CD1c-positive myeloid dendritic cell (primary cell): Measurements from ENCODE around the gene TECPR2.

Experiments
- DNase-seq: peaks from one replicate; pipeline ENCODE4 v3.0.0-alpha.2; 2016; ENCODE audit errors: extremely low spot score

Gene TECPR2

DNA sequence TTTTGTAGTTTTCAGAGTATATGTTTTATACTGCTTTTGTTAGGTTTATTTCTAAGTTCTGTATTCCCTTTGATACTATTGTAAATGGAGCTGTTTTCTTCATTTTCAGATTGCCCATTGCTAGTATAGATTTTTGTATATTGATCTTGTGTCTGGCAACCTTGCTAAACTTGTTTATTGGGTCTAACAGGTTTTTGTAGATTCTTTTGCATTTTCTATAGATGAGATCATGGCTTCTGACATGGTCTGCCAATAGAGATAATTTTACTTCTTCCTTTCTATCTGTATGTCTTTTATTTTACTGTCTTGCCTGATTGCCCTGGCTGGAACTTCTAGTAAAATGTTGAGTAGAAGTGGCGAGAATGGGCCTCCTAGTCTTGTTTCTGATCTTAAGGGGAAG is 106.5 kb downstream of the TECPR2 start:
- DNase-seq, result no peak

DNA sequence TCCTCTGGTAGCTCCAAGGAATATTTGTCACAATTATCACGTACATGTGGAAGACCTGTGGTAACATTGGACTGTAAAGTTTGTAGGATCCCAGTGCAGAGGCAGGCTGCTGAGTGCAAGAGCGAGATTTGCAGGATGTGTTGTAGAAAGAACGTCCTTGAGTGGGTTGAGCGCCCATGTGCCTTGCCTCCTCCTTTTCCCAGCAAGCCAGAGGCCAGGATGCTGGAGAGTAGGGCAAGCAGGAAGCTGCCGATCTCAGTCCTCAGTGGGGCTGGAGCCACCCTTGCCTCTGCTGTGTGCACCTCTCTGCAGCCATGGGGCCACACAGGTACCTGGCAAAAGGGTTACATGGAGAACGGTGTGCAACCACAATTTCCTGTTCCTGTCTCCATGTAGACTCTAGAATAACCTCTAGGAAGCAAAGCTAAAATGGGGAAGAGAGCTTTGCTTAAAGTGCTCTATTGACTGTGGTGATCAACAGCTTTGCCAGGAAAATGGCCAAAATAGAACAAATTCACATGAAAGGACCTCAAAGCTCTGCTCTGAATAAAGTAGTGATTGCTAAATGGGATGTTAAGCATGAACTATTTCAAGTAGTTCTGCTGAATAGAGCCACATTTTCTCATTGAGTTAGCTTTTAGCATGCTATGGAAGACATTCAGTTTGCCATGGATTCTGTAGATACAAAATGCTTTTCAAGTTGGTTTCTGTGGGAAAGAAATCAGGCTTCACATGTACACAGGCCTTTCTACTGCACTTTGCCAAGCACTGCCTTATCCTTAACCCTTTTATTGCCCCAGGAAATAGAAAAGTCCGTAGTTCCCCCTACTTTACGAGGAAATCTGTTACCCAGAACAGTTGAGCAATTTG is 109.4 kb downstream of the TECPR2 start:
- no peak for DNase-seq

DNA sequence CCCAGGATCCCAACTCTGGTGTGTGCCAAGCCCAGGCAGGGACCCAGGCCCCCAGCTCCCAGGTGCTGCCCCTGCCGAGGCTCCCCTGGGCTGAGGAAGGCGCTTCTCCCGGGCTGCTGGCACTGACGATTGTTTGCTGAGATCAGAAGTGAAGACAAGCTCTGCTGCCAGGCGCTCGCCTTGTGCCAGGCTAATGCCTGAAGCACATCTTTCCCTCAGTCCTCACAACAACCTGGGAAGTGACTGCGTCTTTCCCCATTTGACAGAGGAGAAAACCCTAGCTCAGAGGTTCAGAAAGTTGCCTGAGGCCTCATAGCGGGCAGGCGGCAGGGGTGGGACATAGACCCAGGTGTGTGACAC is 110.0 kb downstream of the TECPR2 start:
- DNase-seq, result no peak

DNA sequence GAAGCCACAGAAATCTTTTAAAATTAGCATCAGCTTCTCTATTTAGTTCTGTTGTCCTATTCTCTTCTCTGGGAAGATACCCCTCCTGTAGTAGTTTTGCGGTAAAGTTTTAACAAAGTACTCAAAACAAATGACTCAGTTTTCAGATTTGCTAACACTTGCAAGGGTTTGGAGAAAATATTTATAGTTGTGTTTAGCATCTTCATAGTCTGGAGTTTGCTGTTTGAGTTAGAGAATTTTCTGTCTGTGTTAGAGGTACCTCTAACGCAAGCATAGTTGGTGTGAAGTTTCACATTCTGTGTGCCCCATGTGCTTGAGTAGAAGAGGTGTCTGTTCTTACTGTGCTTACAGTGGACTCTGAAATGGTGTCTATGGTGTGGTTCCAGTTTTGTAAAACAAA is 110.8 kb downstream of the TECPR2 start:
- no peak for DNase-seq

DNA sequence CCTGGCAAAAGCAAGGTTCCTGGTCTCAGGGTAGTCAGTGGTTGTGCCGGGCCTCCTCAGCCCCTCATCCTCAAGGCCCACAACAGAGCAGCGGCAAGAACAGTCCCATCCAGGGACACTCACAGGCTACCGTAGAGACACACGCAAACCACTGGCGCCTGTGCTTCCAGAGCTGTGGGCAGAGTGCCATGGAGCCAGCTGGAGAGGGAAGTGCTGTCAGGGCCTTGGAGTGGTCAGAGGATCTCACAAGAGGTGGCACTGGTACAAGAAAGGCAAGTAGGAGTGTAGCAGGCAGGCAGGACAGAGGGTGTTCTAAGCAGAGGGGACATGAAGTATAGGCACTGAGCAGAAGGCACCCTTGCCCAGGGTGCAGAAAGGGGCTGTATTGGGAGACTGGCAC is 112.2 kb downstream of the TECPR2 start:
- no peak for DNase-seq

DNA sequence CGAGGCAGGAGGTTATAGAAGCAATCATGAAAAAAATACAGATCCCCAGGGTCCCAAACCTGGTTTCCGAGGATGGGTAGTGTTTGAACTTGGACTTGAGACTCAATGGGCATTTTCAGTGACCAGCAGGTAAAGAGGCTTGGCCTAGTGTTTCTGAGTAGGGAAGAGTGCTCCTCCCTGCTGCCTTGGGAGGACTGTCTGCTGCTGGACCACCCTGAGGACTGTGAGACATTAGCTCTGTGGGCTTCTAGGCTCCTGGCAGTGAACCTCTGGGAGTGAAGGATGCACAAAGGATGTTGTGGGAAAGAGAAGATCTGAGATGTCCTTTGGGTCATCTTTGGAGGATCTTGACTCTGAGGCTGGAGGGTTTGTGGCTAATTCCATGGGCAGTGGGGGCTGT is 116.4 kb downstream of the TECPR2 start:
- no peak for DNase-seq

DNA sequence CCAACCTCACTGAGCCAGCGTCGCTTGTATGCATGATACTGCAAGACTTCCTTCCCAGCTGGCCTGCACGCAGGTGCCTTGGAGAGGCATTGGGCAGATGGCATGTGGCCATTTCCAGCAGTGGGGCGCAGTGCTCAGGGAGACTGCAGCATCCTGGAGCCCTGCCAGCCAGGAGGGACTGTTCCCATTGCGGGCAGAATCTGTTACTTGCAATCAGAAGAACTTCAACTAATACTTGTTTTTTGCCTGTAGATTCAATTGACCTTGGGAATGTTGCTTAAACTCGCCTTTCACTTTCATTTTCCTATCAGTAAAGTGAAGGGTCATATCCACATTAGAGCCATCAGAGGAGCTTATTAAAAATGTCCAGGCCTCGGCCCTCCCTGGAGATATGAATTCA is 117.0 kb downstream of the TECPR2 start:
- no peak for DNase-seq

DNA sequence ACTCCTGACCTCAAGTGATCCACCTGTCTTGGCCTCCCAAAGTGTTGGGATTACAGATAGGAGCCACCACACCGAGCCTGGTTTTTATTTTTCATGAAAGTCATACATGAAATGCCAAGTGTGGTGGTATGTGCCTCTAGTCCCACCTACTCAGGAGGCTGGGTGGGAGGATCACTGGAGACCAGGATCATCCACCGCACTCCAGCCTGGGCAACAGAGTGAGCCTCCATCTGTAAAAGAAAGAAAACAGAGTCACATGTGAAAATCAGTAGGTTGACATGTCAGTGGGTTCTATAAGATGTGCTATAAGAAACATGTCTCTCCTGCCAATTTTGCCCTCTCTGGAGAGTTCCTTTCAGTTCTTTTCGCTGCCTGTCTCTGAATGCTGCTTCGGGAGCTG is 118.6 kb downstream of the TECPR2 start:
- DNase-seq, result no peak

DNA sequence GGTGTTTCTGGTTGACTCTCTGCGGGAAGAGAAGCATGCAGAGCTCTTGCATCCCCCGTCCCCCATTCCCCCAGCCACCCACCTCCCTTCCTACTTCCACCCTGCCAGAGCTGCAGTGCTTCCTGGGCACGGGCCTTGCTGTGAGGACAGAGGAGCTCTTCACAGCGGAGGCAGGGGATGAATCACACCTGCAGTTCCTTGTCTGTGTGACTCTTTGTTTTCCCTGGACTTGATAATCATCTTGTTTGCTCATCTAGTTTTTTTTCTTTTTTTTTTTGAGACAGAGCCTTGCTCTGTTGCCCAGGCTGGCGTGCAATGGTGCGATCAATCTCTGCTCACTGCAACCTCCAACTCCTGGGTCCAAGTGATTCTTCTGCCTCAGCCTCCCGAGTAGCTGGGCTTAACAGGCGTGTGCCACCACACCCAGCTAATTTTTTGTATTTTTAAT is 119.1 kb downstream of the TECPR2 start:
- no peak for DNase-seq

DNA sequence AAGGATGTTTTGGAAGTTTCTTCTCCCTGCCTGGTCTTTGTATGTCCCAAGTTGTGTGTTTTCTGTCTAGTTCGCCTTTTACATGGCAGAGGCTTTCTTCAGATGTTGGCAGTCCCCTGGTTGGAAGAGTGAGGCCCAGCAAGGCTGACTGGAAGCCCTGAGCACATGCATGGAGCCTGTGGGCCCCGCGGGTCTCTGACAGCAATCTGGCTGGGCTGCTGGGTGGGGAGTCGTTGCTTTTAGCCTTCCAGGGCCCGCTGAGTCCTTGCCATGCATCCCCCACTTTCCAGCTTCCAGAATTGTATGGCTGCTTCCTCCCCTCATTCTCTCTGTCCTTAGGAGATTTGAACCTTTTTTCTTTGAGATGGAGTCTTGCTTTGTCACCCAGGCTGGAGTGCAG is 121.6 kb downstream of the TECPR2 start:
- no peak for DNase-seq

DNA sequence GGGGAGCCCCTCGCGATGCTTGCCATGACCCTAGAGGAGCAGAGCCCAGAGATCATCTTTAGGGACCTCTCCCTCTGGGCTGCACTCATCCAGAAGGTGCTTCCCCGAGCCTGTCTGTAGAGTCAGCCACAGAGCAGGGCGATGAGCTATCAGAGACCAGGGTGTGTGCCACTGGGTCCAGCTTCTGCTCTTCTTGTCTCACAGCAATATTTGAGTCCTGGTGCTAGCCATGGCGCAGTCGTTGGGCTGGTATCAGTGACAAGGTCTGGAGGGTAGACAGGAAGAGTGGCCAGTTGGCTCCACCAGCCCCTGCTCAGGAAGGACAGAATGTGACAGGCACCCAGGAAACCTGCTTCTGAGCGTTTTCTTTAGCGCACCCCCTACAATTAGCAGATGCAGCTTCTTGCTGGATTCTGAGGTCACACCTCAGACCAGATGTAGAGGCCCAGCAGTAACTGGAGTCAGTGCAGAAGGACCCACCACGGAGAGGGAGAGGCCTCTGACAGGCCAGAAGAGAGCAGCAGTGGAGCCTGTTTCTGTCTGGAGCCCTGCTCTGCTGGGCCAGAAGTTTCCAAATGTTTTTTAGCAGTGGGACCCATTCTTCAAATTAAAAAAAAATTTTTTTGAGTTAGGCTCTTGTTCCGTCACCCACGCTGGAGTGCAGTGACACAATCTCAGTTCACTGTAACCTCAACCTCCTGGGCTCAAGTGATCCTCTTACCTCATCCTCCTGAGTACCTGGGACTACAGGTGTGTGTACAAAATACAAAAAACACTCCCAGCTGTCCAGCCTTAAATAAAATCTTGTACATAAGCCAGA is 123.2 kb downstream of the TECPR2 start:
- DNase-seq, result no peak

DNA sequence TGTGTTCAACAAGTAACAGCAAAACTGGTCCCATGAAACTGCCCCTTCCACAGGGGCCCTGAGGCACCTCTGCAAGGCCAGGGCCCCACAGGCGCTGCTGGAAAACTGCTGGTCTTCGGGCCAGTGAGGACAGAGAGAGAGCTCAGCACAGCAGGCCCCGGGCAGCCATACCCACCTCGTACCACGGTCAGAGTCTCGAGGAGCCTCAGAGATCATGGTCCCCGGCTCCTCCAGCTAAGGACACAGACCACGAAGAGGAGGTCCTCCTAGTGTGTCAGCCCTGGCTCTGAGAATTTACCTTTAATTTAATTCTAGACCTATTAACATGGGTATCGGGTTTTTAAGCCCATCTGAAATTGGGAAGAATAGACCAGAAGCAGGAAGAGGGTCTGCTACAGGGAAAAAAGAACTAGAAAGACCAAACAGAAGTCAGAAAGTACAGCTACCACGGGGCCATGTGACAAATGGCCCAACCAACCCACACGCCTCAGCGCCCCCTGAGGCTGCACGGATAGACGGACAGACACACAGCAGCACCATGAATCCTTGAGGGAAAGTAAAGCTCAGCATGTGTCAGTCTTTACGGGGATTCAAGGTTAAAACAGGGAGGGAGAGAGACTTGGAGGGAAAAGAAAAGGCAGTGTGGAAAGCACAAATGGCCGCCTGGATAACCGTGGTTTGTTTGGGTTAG is 123.9 kb downstream of the TECPR2 start:
- no peak for DNase-seq

DNA sequence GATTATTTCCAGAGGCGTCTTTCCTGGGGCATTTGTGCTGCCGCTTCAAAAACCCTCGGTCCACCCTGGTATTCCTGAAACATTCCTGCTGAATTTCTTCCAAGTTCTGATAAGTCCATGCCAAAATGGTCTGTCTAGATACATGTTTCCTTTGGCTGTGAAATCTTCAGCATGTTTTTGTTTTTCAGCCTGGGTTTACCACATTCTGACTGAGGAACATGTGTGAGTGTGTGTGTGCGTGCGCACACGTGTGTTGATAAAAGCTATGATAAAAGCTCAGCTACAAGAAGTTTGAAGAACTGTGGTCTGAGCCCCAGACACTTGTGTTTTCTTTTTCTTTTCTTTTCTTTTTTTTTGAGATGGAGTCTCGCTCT is 124.5 kb downstream of the TECPR2 start:
- DNase-seq, result no peak

DNA sequence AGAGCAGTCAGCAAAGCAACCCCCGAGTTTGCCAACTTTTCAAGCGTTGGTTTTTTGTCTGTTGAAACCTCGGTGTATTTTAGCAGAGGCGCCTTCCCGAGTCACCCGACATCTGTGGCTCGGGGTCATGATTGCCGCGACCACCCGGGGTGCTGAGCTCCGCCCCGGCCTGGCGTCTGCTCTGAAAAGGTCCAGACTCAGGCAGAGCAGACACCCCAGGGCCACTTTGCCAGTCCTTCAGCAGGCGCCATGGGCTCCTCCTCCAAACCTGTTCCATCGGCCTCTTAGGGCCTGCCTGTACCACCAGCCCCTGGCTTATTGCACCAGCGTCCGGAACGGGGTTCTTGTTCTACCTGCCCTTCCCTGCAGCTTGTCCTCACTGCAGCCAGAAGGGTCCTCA is 127.7 kb downstream of the TECPR2 start:
- no peak for DNase-seq

DNA sequence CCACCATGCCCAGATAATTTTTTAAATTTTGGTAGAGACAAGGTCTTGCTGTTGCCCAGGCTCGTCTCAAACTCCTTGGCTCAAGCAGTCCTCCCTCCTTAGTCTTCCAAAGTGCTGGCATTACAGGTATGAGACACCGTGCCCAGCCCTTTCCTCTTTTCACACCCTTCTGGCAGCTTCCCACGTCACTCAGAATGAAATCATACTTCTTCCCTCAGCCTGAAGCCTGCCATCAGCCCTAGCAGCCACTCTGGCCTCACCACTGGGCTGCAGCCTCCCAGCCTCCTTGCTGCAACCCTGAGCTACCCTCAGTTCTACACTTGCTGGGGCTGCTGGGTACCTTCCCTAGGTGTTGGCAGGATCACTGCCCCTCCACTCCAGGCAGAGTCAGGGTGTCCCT is 128.6 kb downstream of the TECPR2 start:
- DNase-seq, result no peak

DNA sequence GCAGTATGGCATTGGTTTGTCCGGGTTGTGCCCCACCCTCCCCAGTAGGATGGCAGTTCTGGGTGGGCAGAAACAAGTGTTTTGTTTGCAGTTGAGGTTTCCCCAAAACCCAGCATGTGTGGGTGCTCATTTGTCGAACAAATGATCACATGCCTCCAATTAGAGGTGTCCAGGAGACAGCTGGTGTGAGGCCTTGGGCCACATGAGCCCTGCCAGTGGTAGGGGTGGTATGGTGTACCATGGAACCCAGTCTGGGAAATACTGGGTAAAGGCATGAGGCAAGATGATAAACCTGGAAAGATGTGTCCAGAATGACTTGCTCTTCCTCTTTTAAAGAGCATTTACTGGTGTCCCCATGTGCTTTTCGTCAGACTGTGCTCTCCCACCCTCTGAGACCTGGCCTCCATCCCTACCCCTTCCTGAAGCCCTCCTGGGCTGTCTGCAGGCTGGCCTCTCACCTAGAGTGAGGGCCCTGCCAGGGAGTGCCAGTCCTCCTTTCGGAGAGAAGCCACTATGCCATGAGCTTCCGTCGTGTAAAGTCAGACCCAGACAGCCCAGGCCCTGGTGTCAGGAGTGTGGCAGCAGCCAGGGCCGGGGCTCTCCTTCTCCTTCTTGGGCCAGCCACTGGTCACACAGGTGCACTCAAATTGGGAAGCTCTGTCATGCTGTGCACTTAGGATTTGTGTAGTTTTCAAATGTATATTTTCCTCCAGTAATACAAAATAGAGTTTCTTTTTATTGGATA is 129.2 kb downstream of the TECPR2 start:
- no peak for DNase-seq

DNA sequence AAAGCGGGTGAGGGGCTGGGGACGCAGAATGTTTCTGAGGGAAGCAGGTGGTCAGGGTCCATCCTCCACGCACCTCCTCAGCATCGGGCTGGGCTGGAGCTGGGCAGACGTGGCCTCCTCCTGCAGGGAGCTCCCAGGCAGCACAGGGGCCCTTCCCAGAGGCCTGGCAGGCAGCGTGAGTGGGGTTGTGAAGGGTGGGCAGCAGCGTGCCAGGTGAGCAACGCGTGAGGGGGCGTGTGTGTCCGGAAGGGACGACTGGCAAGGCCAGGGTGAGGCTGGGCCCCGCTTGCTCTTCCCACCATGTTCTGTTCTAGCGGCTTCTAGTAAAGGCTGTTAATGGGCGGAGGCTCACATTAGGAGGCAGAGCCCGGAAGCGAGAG is 129.8 kb downstream of the TECPR2 start:
- DNase-seq, result no peak

DNA sequence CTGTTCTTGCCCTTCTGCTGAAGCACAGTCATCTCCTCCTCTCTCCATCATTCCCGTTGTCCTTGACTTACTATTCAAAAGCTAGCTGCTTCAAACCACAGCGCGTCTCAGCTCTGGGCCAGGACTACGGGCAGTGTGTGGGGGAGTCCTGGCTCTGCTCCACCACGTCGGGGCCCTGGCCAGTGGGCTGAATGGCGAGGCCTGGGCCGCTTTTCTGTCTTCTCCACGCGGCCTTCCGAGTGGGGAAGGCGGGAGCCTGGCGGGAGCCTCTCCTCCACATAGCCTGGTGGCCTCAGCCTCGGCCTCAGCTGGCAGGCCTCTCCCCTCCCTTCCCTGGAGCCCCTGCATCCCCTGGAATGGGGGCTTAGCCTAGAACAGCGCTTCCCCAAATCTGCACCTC is 130.4 kb downstream of the TECPR2 start:
- DNase-seq, result no peak

DNA sequence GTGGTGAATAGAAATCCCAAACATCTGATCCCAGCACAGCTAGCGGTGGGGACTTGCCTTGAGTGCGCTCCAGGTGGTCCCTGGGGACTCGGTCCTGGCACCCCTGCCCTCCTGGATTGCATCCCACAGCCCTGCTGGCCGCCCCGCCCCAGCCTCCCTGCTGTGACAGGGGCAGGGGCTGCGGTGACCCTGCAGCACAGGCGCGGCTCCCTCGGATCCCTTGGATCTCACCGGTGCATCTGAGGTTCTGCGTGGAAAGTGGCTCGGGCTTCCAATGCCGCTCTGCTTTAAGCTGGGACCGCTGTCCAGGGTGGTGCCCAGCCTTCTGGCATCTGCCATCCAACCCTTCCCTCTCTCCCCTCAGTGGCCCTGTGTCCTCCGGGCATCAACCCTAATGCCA is 130.8 kb downstream of the TECPR2 start:
- no peak for DNase-seq

DNA sequence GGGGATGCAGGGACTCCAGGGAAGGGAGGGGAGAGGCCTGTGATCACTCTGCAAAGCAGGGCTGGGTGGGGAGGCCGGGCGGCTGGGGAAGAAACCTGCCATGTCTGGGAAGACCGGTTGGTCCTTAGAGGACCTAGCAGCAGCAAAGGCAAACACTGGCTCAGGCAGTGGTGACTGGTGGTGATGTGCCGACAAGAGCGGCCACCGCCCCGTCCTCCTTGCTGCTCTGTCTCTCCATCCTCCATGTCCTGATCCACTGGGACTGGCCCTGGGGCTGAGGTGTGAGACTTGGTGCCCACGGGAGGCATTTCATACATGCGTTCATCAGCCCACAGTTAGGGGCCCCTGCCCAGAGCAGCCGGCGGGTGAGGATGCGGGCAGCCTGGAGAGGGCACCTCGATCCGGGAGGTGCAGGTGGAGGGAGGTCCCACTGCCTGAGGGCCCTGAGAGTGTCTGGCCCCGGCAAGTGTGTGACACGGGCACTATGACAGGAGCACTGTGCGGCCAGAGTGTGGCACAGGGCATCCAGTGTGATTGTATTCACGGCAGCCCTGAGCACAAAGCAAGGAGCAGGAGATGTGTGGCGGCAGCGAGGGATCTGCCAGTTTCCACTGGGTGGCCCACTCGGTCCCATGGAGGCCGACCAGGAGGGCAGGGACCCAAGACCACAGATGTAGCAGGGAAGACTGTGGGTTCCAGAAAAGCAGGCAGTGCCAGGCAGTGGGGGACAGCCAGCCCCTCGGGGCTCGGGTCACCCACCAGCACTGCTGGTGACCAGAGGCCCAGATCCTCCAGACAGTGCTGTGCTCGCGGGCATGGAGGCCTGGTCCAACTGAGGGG is 133.0 kb downstream of the TECPR2 start:
- no peak for DNase-seq

DNA sequence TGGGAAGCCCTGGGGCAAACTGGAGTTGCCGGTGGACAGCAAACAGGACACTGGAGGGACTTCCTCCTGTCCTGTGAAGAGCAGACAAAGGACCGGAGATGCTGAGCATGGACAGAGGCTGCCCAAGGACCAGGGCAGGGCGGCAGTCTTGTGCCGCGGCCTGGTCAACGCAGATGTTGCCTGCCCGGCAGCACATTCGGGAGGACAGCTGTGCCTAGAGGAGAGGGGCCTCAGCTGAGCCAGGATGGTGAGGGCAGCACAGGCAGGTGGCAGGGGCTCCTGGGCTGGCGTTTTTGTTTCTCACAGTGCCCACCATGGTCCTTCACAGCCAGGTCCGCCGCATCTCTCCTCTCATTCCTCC is 133.6 kb downstream of the TECPR2 start:
- DNase-seq, result no peak
